ENCODE data around the gene AGAP1. TPM values are rescaled to one million over a fixed set of nuclear protein-coding genes. Genes with fewer than 3 reads are reported as not detected.

Gene AGAP1
- total RNA-seq, 2 experiments from 2014 or later: 1.8 to 2.0 TPM

GRCh38 chr2:236008857-236009256 lies 515.0 kb downstream of the AGAP1 start:
- Mint-ChIP-seq H3K9me3 (no peaks in the 10 kb centered on the region), H3K27me3 (peaks cover 3% of the 10 kb centered on the region), H3K36me3 (no peaks in the 10 kb centered on the region), H3K27ac (no peak overlapping the region), H3K4me1 (ENCODE audit: low read depth) (no peaks in the 10 kb centered on the region), H3K4me3 (no peak overlapping the region)
- ChIA-PET CTCF (no interaction called here), POLR2A (no interaction called here)
- no peak for DNase-seq
- intact Hi-C loops (cut with micrococcal nuclease): no loop called here

GRCh38 chr2:236010920-236011685 lies 517.3 kb downstream of the AGAP1 start:
- peaks cover 15% of the 10 kb centered on the region for H3K27me3 Mint-ChIP-seq
- no peak overlapping the region for H3K27ac Mint-ChIP-seq
- H3K4me3 Mint-ChIP-seq: no peak overlapping the region
- no peaks in the 10 kb centered on the region for H3K9me3 Mint-ChIP-seq
- no peaks in the 10 kb centered on the region for H3K36me3 Mint-ChIP-seq
- intact Hi-C loops (cut with micrococcal nuclease): no loop called here
- DNase-seq: no peak
- POLR2A ChIA-PET: no interaction called here
- H3K4me1 Mint-ChIP-seq (ENCODE audit: low read depth): no peaks in the 10 kb centered on the region
- CTCF ChIA-PET: interaction anchor here (1.0 kb wide), 1 partner anchor 74 kb away, joined by 3 read pairs; no protein-coding TSS in a partner anchor

GRCh38 chr2:236012155-236012554 lies 518.3 kb downstream of the AGAP1 start:
- Mint-ChIP-seq H3K4me1 (ENCODE audit: low read depth) (no peaks in the 10 kb centered on the region), H3K36me3 (no peaks in the 10 kb centered on the region), H3K27ac (no peak overlapping the region), H3K4me3 (no peak overlapping the region), H3K27me3 (peaks cover 19% of the 10 kb centered on the region), H3K9me3 (no peaks in the 10 kb centered on the region)
- DNase-seq: no peak
- ChIA-PET CTCF (no interaction called here), POLR2A (no interaction called here)
- intact Hi-C loops (cut with micrococcal nuclease): no loop called here

- peaks cover 20% of the 10 kb centered on the region for H3K27me3 Mint-ChIP-seq
- H3K9me3 Mint-ChIP-seq: no peaks in the 10 kb centered on the region
These were observed 520.7 kb downstream of the AGAP1 start for GRCh38 chr2:236014408-236015131.

GRCh38 chr2:236015171-236015570 lies 521.3 kb downstream of the AGAP1 start:
- Mint-ChIP-seq H3K27ac (no peak overlapping the region), H3K36me3 (no peaks in the 10 kb centered on the region), H3K4me1 (ENCODE audit: low read depth) (no peaks in the 10 kb centered on the region), H3K4me3 (no peak overlapping the region), H3K9me3 (no peaks in the 10 kb centered on the region), H3K27me3 (peaks cover 20% of the 10 kb centered on the region)
- ChIA-PET POLR2A (no interaction called here), CTCF (no interaction called here)
- intact Hi-C loops (cut with micrococcal nuclease): no loop called here
- DNase-seq: no peak

More at GRCh38 chr2:236014408-236015131, 520.7 kb downstream of the AGAP1 start:
- H3K4me3 Mint-ChIP-seq: no peak overlapping the region
- intact Hi-C loops (cut with micrococcal nuclease): no loop called here
- H3K27ac Mint-ChIP-seq: no peak overlapping the region
- no peaks in the 10 kb centered on the region for H3K4me1 Mint-ChIP-seq (ENCODE audit: low read depth)
- ChIA-PET CTCF (no interaction called here), POLR2A (no interaction called here)
- no peaks in the 10 kb centered on the region for H3K36me3 Mint-ChIP-seq
- no peak for DNase-seq

- ChIA-PET CTCF (no interaction called here), POLR2A (no interaction called here)
- H3K4me3 Mint-ChIP-seq: no peak overlapping the region
- no peaks in the 10 kb centered on the region for H3K4me1 Mint-ChIP-seq (ENCODE audit: low read depth)
- H3K27me3 Mint-ChIP-seq: peaks cover 19% of the 10 kb centered on the region
- no peak overlapping the region for H3K27ac Mint-ChIP-seq
- intact Hi-C loops (cut with micrococcal nuclease): no loop called here
- no peak for DNase-seq
- H3K36me3 Mint-ChIP-seq: no peaks in the 10 kb centered on the region
- no peaks in the 10 kb centered on the region for H3K9me3 Mint-ChIP-seq
These were observed 522.7 kb downstream of the AGAP1 start for GRCh38 chr2:236016496-236016895.

- no peak overlapping the region for H3K4me3 Mint-ChIP-seq
- CTCF ChIA-PET: no interaction called here
These were observed 523.6 kb downstream of the AGAP1 start for GRCh38 chr2:236017446-236017845.

GRCh38 chr2:236019434-236019833 lies 525.6 kb downstream of the AGAP1 start:
- POLR2A ChIA-PET: no interaction called here
- peaks cover 19% of the 10 kb centered on the region for H3K27me3 Mint-ChIP-seq
- H3K9me3 Mint-ChIP-seq: no peaks in the 10 kb centered on the region
- no peak for DNase-seq
- H3K4me3 Mint-ChIP-seq: no peak overlapping the region
- no peaks in the 10 kb centered on the region for H3K36me3 Mint-ChIP-seq
- no peaks in the 10 kb centered on the region for H3K4me1 Mint-ChIP-seq (ENCODE audit: low read depth)
- CTCF ChIA-PET: no interaction called here
- H3K27ac Mint-ChIP-seq: no peak overlapping the region
- intact Hi-C loops (cut with micrococcal nuclease): no loop called here

More at GRCh38 chr2:236017446-236017845, 523.6 kb downstream of the AGAP1 start:
- DNase-seq: no peak
- intact Hi-C loops (cut with micrococcal nuclease): no loop called here
- no peak overlapping the region for H3K27ac Mint-ChIP-seq
- no peaks in the 10 kb centered on the region for H3K9me3 Mint-ChIP-seq
- H3K27me3 Mint-ChIP-seq: peaks cover 19% of the 10 kb centered on the region
- H3K36me3 Mint-ChIP-seq: no peaks in the 10 kb centered on the region
- POLR2A ChIA-PET: no interaction called here
- no peaks in the 10 kb centered on the region for H3K4me1 Mint-ChIP-seq (ENCODE audit: low read depth)

GRCh38 chr2:236021499-236022057 lies 527.7 kb downstream of the AGAP1 start:
- Mint-ChIP-seq H3K4me3 (no peak overlapping the region), H3K27me3 (peaks cover 5% of the 10 kb centered on the region), H3K36me3 (no peaks in the 10 kb centered on the region), H3K27ac (no peak overlapping the region), H3K4me1 (ENCODE audit: low read depth) (no peaks in the 10 kb centered on the region), H3K9me3 (no peaks in the 10 kb centered on the region)
- intact Hi-C loops (cut with micrococcal nuclease): no loop called here
- no peak for DNase-seq
- CTCF ChIA-PET: no interaction called here
- POLR2A ChIA-PET: no interaction called here

GRCh38 chr2:236022128-236022527 lies 528.3 kb downstream of the AGAP1 start:
- Mint-ChIP-seq H3K36me3 (no peaks in the 10 kb centered on the region), H3K27me3 (peaks cover 3% of the 10 kb centered on the region), H3K9me3 (no peaks in the 10 kb centered on the region), H3K4me1 (ENCODE audit: low read depth) (no peaks in the 10 kb centered on the region), H3K27ac (no peak overlapping the region), H3K4me3 (no peak overlapping the region)
- ChIA-PET CTCF (no interaction called here), POLR2A (no interaction called here)
- DNase-seq: no peak
- intact Hi-C loops (cut with micrococcal nuclease): no loop called here

GRCh38 chr2:236025892-236026291 lies 532.0 kb downstream of the AGAP1 start:
- Mint-ChIP-seq H3K4me1 (ENCODE audit: low read depth) (no peaks in the 10 kb centered on the region), H3K9me3 (peaks cover 4% of the 10 kb centered on the region), H3K4me3 (no peak overlapping the region), H3K36me3 (no peaks in the 10 kb centered on the region), H3K27me3 (peaks cover 4% of the 10 kb centered on the region), H3K27ac (no peak overlapping the region)
- DNase-seq: no peak
- ChIA-PET POLR2A (no interaction called here), CTCF (interaction anchor here (0.6 kb wide), 1 partner anchor 229 kb away, joined by 3 read pairs; no protein-coding TSS in a partner anchor)
- intact Hi-C loops (cut with micrococcal nuclease): no loop called here

- Mint-ChIP-seq H3K27ac (no peak overlapping the region), H3K27me3 (peaks cover 4% of the 10 kb centered on the region), H3K4me3 (no peak overlapping the region), H3K4me1 (ENCODE audit: low read depth) (no peaks in the 10 kb centered on the region), H3K36me3 (no peaks in the 10 kb centered on the region), H3K9me3 (peaks cover 6% of the 10 kb centered on the region)
- ChIA-PET CTCF (no interaction called here), POLR2A (no interaction called here)
- DNase-seq: no peak
- intact Hi-C loops (cut with micrococcal nuclease): no loop called here
These were observed 533.0 kb downstream of the AGAP1 start for GRCh38 chr2:236026841-236027240.

- Mint-ChIP-seq H3K27ac (no peak overlapping the region), H3K36me3 (no peaks in the 10 kb centered on the region), H3K27me3 (peaks cover 4% of the 10 kb centered on the region), H3K4me3 (no peak overlapping the region), H3K9me3 (peaks cover 6% of the 10 kb centered on the region), H3K4me1 (ENCODE audit: low read depth) (no peaks in the 10 kb centered on the region)
- ChIA-PET POLR2A (no interaction called here), CTCF (no interaction called here)
- no peak for DNase-seq
- intact Hi-C loops (cut with micrococcal nuclease): no loop called here
These were observed 534.2 kb downstream of the AGAP1 start for GRCh38 chr2:236028066-236028465.
